ENCODE measurements around the gene CORO2B. TPM values are rescaled to one million over a fixed set of nuclear protein-coding genes. Genes with fewer than 3 reads are reported as not detected.
A peak's percentile ranks its signal among the peaks of the same experiment; 100 is the strongest.

CORO2B gene
- total RNA-seq, 1 donor from 2014 or later, result 1.0 TPM

DNA sequence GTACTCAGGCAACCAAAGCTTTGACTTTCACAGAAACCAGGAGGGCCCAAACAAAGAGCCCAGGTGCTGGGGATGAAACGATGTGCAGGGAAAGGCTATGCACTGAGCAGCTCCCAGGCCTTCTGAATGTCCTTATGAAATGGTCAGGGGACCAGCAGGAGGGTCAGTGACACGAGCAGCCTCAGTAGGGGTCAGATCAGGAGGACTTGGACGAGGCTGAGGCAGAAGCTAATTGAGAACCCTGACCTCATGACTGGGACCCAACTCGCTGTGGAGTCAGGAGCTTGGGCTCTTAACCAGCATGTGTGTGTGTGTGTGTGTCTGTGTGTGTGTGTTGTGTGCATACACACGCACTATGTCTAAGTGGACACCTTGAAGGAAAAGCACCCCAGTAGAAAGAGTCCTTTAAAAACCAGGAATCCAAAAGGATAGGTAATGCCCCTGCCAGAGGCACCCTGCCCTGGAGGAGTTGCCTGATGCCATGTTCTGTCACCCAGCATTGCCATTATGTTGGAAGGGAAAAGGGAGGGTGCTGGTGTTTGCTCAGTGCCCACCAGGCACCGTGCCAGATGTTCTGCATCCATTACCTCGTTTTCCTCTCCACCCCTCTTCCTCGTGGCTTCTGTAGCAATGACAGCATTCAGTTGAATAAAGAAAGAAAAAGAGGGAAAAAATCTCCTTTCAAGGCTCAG is 50.9 kb downstream of the CORO2B start:
- Histone ChIP-seq H3K4me3 (no peak overlapping the region), H3K4me2 (no peak overlapping the region), H3K36me3 (no peaks in the 10 kb centered on the region), H3F3A (ENCODE audit: low read depth) (no peaks in the 10 kb centered on the region), H4K20me1 (ENCODE audit: low read depth) (no peaks in the 10 kb centered on the region), H3K27ac (no peak overlapping the region), H3K27me3 (no peaks in the 10 kb centered on the region), H3K79me2 (ENCODE audit: low read depth) (no peaks in the 10 kb centered on the region), H3K4me1 (peaks cover 23% of the 10 kb centered on the region), H3K9ac (no peak overlapping the region), H3K9me3 (ENCODE audit: low read depth) (no peaks in the 10 kb centered on the region), H2AFZ (replicated peaks) (no peak overlapping the region)
- no peak for TF ChIP-seq EZH2 (IDR thresholded peaks at IDR 0.05)
- TF ChIP-seq, protein P1, sequence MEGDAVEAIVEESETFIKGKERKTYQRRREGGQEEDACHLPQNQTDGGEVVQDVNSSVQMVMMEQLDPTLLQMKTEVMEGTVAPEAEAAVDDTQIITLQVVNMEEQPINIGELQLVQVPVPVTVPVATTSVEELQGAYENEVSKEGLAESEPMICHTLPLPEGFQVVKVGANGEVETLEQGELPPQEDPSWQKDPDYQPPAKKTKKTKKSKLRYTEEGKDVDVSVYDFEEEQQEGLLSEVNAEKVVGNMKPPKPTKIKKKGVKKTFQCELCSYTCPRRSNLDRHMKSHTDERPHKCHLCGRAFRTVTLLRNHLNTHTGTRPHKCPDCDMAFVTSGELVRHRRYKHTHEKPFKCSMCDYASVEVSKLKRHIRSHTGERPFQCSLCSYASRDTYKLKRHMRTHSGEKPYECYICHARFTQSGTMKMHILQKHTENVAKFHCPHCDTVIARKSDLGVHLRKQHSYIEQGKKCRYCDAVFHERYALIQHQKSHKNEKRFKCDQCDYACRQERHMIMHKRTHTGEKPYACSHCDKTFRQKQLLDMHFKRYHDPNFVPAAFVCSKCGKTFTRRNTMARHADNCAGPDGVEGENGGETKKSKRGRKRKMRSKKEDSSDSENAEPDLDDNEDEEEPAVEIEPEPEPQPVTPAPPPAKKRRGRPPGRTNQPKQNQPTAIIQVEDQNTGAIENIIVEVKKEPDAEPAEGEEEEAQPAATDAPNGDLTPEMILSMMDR (IDR thresholded peaks at IDR 0.05), result no peak
- no peak for TF ChIP-seq EZH2phosphoT487 (IDR thresholded peaks at IDR 0.05)
- DNase-seq (ENCODE audit: low spot score), result no peak
- peaks cover 3% of the 10 kb centered on the region for H3K27me3 Mint-ChIP-seq (ENCODE audit: insufficient read depth, low read depth)
- no peaks in the 10 kb centered on the region for H3K36me3 Mint-ChIP-seq
- no peaks in the 10 kb centered on the region for H3K9me3 Mint-ChIP-seq
- H3K27ac Mint-ChIP-seq, result peak overlapping the region; percentile 57
- peaks cover 59% of the 10 kb centered on the region for H3K4me1 Mint-ChIP-seq
- H3K4me3 Mint-ChIP-seq, result no peak overlapping the region

DNA sequence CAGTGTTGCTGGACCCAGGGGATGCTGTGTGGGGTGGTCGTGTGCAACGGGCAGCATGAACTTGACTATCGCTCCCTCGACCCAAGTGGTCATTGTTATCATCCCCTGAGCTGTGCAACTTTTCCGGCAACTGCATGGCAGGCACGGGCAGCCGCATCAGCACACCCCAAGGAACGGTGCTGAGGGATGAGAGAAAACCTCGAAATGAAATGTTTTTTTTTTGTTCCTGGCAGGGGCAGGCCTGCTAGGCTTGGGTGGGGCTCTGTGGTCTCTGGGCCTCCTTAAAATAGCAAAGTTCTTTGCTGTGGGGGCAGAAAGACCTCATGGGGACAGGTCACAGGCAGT is 51.4 kb downstream of the CORO2B start:
- Mint-ChIP-seq H3K4me1 (peaks cover 58% of the 10 kb centered on the region), H3K9me3 (no peaks in the 10 kb centered on the region), H3K27ac (peak overlapping the region; percentile 57), H3K36me3 (no peaks in the 10 kb centered on the region), H3K27me3 (ENCODE audit: insufficient read depth, low read depth) (peaks cover 3% of the 10 kb centered on the region), H3K4me3 (no peak overlapping the region)
- H3K4me2 ChIP-seq, result no peak overlapping the region
- H2AFZ ChIP-seq (replicated peaks), result no peak overlapping the region
- no peak overlapping the region for H3K4me3 ChIP-seq
- no peaks in the 10 kb centered on the region for H3K9me3 ChIP-seq (ENCODE audit: low read depth)
- no peak overlapping the region for H3K9ac ChIP-seq
- no peaks in the 10 kb centered on the region for H3K27me3 ChIP-seq
- no peaks in the 10 kb centered on the region for H3F3A ChIP-seq (ENCODE audit: low read depth)
- peaks cover 23% of the 10 kb centered on the region for H3K4me1 ChIP-seq
- no peaks in the 10 kb centered on the region for H4K20me1 ChIP-seq (ENCODE audit: low read depth)
- no peak for DNase-seq (ENCODE audit: low spot score)
- H3K27ac ChIP-seq, result no peak overlapping the region
- no peaks in the 10 kb centered on the region for H3K79me2 ChIP-seq (ENCODE audit: low read depth)
- TF ChIP-seq EZH2 (IDR thresholded peaks at IDR 0.05), result no peak
- TF ChIP-seq EZH2phosphoT487 (IDR thresholded peaks at IDR 0.05), result no peak
- TF ChIP-seq, protein P1 (IDR thresholded peaks at IDR 0.05), result no peak
- no peaks in the 10 kb centered on the region for H3K36me3 ChIP-seq

DNA sequence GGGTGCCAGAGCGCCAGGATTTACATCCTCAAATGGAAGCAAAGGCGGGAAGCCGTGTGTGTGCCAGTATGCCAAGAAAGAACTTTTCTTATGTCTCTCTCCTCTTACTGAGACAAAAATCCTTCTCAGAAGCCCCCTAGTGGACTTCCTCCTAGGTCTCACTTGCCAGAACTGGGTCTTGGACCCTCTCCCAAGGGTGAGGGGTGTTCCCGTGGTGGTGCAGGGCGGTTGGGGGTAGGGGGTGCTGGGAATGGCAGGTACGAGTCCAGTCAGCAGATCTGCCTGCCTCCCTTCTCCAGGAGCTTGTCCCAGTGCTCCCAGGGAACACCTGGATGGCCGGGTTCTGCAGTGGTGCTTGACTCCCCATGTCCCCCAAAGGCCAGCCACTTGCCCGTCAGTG is 52.0 kb downstream of the CORO2B start:
- Mint-ChIP-seq H3K4me1 (peaks cover 57% of the 10 kb centered on the region), H3K4me3 (no peak overlapping the region), H3K27ac (no peak overlapping the region), H3K36me3 (no peaks in the 10 kb centered on the region), H3K27me3 (ENCODE audit: insufficient read depth, low read depth) (no peaks in the 10 kb centered on the region), H3K9me3 (no peaks in the 10 kb centered on the region)
- Histone ChIP-seq H3K9ac (no peak overlapping the region), H3K4me3 (no peak overlapping the region), H3K27ac (no peak overlapping the region), H3K27me3 (no peaks in the 10 kb centered on the region), H3K36me3 (no peaks in the 10 kb centered on the region), H3K79me2 (ENCODE audit: low read depth) (no peaks in the 10 kb centered on the region), H3K9me3 (ENCODE audit: low read depth) (no peaks in the 10 kb centered on the region), H3F3A (ENCODE audit: low read depth) (no peaks in the 10 kb centered on the region), H2AFZ (replicated peaks) (no peak overlapping the region), H4K20me1 (ENCODE audit: low read depth) (no peaks in the 10 kb centered on the region), H3K4me1 (peaks cover 22% of the 10 kb centered on the region), H3K4me2 (no peak overlapping the region)
- DNase-seq (ENCODE audit: low spot score), result no peak
- no peak for TF ChIP-seq EZH2 (IDR thresholded peaks at IDR 0.05)
- no peak for TF ChIP-seq EZH2phosphoT487 (IDR thresholded peaks at IDR 0.05)
- TF ChIP-seq, protein P1 (IDR thresholded peaks at IDR 0.05), result peak; percentile 23

All from neural progenitor cell (in vitro differentiated cells).